ENCODE results near the gene ALDOB.

ALDOB gene

DNA sequence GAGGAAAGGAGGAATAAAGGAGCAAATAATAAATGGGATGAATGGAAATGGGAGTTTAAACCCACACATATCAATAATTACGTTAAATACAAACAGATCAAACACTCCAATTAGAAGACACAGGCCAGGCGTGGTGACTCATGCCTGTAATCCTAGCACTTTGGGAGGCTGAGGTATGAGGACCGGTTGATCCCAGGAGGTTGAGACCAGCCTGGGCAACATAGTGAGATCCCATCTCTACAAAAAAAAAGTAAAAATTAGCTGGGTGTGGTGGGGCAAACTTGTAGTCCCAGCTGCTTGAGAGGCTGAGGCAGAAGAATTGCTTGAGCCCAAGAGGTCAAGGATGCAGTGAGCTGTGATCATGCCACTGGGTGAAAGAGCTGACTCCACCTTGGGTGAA lies 54.5 kb downstream of the ALDOB start:
- DNase-seq: no peak

DNA sequence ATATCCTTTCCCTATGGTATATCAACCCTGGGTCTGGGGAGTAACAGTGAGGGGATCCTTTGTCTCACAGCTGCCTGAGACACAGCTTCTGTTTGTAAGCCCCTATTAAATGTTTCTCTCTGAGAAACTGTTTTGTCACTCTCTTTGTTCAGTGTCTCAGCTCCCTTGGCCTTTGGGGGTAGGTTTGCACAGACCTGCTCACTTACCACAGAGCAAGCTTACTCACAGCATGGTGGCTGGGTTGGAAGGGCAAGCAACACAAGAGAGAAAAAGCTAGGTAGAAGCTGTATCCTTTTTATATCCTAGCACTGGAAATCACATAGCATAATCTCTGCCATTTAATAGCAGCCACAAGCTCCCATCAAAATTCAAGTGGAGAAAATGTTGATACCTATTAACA lies 55.3 kb downstream of the ALDOB start:
- no peak for DNase-seq

DNA sequence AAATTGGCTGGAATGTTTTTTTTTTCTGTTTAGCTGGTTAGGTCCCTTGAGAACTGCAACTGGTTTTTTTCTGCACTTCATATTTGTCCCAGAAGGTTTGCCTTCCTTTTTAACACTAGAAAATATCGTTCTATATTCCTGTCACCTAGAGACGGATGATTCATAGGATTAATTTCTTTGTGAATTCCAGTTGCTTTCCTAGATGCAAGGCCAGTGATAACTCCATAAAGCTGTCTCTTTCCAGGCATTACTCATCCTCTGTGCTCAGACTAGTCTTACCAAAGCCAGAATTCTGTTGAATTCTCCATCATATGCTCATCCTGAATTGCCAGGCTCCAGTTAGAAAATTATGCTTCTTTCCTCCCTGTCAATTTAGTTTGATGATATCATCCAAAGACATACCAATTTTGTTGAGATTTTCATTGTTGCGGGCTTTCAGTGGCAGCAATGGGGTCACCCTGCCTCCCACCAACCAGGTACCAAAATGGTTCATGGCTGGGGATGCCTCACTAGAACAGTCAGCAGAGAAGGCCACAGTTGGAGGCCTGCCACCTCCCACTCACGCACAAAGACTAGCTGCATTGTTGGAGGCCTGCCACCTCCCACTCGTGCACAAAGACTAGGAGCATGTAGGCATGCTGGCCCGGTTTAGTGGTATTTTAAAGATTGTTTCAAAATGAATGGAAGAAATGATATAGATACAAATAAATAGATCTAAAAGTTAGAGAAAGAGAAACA lies 59.3 kb downstream of the ALDOB start:
- no peak for DNase-seq

DNA sequence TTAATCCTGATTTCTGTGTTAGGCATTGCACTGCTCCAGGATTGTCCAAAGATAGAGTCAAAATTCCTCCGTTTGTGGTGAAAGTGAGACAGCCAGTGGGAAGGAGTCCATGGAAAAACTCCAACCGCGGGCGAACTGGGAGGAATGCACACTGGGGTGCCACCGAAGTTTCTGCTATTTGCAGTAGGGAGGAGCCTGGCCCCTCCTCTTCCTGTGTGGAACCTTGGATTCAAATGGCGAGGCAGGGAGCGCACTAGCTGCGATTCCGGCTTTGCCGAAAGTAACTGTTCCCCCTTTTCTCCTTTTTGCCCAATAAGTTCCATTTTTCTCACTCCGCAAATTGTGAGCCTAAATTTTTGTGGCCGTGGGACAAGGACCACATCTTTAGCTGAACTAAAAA lies 60.0 kb downstream of the ALDOB start:
- DNase-seq: no peak

DNA sequence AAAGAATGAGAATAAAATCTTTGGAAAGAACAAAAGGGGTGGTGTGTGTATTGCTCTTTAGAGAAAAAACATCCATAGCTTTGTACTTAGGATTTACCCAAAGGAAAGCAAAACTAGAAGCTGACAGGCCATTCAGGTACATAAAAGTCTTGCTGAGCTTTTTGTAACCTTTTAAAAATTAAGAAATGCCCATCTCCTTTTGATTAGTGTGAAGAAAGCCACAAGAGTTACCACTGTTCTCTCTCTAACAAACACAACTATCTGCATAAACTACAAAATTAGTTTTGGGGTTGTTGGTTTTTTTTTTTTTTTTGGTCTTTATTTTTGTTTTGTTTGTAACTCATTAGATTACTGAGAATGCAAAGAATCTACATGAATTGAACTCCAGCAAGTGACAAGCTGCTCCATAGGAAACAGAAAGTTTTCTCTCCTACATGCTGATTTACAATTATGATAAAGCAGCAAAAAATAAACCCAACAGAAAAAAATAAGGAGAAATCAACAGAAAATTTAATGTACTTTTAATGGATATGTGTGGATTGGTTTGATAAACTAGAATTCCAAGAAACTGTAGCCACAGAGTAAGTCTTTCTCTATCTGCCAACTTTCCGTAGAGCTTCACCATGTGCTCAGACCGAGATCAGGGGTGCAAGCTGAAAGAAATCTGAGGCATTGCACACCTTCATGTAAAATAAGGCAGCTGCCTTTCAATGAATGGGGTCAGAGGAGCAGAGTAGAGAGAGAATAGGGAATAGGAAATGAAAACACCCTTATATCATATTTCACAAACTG lies 63.1 kb downstream of the ALDOB start:
- DNase-seq: no peak

DNA sequence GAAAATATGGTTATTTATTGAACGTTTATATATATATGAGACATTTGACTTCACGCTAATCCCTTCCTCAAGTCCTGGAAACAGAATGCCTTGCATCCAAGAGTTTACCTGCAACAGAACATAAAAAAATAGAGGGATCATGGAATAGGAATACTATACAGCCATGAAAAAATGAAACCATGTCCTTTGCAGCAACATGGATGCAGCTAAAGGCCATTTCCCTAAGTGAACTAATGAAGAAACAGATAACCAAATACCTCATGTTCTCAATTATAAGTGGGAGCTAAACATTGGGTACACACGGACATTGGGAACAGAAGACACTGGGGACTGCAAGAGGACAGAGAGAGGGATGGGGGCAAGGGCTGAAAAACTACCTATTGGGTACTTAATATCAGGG lies 63.8 kb downstream of the ALDOB start:
- no peak for DNase-seq
